GM18907 (cell line): Measurements from ENCODE around the gene DNAAF9.
"Not testable (repeated sequence)": the region's sequence is repeated elsewhere in the genome, so short reads cannot be mapped to it uniquely, and the experiment has no call there.

Source experiments
- ATAC-seq: cut with Tn5 transposase; IDR thresholded peaks from one replicate; pipeline ENCODE4 v1.9.1; 2021; ENCODE audit warnings: mild to moderate bottlenecking, moderate library complexity; ENCODE audit not compliant: unreplicated experiment

Gene DNAAF9

GRCh38 chr20:3407040-3407770 lies at the start of gene DNAAF9:
DNAAF9 (minus strand) TSS chr20:3407669; CDS start chr20:3407557, 112 bp downstream.
- ATAC-seq, result peak; percentile 42

- ATAC-seq, result no peak
These were observed 49.2 kb upstream of the DNAAF9 start for GRCh38 chr20:3456648-3457047.

- ATAC-seq, result no peak
These were observed 47.4 kb upstream of the DNAAF9 start for GRCh38 chr20:3454831-3455230.

DNA sequence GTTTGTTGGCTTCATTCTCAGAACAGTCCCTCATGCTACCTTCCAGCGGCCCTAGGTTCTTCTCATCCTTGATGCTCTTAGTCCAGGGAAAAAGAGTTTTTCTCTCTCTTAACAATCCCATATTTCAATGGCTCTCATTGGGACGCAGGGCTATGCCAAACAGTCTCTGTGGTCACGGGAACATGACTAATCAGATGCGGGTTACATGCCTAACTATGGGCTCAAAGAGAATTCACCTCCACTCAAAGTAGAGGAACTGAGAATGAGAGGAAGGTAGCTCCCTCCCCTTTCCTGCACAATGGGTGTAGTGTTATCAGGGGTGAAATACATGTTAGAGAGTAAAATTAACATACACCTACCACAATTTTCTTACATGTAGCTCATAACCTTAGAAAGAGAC lies 45.2 kb upstream of the DNAAF9 start:
- no peak for ATAC-seq

GRCh38 chr20:3452136-3452535 lies 44.7 kb upstream of the DNAAF9 start:
- no peak for ATAC-seq

DNA sequence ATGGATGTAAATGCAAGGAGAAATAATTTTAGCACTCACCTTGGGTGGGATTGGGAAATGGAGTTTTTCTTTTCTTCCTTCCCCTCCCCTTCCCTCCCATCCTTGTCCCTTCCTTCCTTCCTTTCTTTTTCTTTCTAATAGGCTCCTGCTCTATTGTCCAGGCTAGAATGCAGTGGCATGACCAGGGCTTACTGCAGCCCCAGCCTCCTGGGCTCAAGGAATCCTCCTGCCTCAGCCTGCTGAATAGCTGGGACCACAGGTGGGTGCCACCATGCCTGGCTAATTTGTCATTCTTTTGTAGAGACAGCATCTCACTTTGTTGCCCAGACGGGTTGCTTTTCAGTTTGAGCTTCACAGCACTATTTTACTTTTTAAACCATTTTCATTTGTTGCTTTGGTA lies 41.9 kb upstream of the DNAAF9 start:
- ATAC-seq, result no peak

GRCh38 chr20:3447321-3447720 lies 39.9 kb upstream of the DNAAF9 start:
- ATAC-seq, result no peak

DNA sequence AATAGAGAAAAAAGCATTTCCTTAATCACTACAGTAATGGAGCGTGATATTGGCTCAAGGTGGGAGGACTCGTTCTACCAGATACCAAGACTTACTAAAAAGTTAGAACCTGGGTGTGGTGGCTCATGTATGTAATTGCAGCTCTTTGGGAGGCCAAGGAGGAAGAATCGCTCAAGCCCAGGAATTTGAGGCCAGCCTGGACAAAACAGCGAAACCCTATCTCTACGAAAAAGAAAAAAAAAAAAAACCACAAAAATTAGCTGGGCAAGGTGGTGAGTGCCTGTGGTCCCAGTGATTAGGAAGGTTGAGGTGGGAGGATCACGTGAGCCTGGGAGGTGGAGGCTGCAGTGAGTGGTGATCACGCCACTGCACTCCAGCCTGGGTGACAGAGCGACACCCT lies 39.3 kb upstream of the DNAAF9 start:
- ATAC-seq, result no peak

GRCh38 chr20:3436864-3437574 lies 29.6 kb upstream of the DNAAF9 start:
- no peak for ATAC-seq

DNA sequence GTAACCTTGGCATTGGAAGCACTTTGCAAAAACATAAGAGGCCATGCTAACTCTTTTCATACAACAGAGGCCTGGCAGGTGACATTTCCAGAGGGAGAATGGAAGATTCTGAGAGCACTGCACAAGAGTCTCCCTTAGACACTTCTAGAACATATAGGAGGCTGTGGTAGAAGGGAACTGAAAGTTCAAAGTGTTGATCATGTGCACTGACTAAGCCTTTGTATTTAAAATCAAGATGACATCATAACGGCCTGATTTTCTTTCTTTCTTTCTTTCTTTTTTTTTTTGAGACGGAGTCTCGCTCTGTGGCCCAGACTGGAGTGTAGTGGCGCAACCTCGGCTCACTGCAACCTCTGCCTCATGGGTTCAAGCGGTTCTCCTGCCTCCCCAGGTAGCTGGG lies 26.8 kb upstream of the DNAAF9 start:
- ATAC-seq, result no peak

- no peak for ATAC-seq
These were observed 26.3 kb upstream of the DNAAF9 start for GRCh38 chr20:3433744-3434143.

DNA sequence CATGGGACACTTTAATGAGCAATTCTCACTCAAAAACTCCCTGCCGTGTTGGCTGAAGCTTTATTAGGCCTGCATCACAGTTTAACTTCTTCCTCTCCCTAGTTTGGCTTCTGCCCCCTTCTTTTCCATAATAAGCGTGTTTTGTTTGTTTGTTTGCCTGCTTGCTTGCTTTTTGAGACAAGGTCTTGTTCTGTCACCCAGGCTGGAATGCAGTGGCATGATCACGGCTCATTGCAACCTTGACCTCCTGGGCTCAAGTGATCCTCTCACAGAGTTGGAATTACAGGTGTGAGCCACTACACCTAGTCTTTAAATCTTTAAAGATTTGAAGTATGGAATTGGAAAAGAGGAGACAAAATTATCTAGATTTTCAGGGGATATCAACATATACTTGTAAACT lies 25.4 kb upstream of the DNAAF9 start:
- no peak for ATAC-seq

- no peak for ATAC-seq
These were observed 23.6 kb upstream of the DNAAF9 start for GRCh38 chr20:3431109-3431508.

DNA sequence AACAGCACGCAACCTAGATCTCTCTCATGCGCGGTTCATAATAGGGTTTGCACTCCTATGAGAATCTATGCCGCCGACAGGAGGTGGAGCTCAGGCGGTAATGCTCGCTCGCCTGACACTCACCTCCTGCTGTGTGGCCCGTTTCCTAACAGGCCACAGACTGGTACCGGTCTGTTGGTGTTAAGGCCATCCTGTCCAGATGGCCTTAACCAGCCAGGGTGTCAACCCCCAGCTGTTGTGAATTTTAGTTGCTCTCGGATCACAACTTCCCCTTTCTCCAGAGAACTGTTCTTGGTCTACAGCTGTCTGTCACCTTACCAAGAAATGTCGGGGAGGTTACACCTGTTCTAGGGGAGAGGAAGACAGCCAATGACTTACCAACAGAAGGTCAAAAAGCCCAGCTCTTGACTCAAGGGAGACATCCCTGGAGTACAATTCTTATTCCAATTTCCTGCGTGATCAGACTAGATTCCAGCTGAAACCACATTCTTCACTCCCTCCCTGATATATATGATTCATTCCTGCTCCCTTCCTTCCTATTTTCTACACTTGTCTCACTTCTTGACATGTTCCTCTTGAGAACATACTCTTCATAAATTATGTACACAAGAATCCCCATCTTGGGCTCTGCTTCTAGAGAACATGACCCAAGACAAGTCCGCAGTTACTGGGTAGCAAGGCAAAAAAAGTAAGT lies 23.1 kb upstream of the DNAAF9 start:
- ATAC-seq, result peak; percentile 87

DNA sequence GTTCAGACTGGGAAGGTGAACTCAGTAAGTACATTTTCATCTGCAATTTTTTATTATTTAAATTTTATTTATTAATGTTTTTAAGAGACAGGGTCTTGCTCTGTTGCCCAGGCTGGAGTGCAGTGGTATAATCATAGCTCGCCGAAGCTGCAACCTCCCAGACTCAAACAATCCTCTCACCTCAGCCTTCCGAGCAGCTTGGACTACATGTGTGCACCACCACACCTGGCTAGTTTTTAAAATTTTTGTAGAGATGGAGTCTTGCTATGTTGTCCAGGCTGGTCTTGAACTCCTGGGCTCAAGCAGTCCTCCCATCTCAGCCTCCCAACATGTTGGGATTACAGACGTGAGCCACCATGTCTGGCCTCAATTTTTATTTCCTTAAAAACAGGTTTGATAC lies 19.3 kb upstream of the DNAAF9 start:
- not testable (repeated sequence) for ATAC-seq

DNA sequence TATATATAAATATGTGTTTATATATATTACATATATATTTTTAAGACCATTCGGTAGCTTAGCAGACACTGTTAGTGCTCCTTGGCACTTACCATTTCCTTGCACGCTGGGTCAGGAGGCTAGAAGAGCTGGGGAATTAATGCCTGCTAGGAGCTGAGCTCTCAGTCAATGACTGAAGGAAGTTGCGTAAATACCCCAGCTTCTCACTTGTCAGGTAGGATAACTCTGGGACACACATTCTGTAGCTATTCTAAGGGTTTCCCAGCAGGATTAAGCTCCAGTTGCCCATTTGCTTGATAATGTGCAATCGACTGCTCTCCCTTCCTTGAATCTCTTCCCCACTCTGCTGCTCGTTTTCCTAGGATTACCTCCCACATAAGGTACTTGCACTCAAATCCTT lies 15.7 kb upstream of the DNAAF9 start:
- no peak for ATAC-seq

DNA sequence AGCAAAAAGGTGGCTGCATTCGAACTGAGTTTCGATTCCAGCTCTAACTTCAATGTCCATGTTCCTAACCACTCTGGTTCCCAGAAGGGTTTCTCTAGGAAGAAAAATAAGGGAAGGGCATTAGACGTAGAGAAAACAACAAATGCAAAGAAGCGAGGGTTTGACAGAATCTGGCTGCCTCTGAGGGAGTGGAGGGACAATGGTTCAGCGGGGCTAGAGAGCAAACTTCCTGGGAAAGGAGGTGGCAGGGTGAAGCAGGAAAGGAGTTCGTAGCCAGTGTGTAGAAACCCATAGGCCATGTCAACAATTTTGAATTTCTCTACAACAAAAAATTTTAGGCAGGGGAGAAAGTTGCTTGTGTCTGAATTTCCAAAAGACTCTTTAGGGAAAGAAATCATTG lies 14.5 kb upstream of the DNAAF9 start:
- ATAC-seq, result no peak

- peak; percentile 99 for ATAC-seq
These were observed 12.8 kb upstream of the DNAAF9 start for GRCh38 chr20:3420211-3420707.

DNA sequence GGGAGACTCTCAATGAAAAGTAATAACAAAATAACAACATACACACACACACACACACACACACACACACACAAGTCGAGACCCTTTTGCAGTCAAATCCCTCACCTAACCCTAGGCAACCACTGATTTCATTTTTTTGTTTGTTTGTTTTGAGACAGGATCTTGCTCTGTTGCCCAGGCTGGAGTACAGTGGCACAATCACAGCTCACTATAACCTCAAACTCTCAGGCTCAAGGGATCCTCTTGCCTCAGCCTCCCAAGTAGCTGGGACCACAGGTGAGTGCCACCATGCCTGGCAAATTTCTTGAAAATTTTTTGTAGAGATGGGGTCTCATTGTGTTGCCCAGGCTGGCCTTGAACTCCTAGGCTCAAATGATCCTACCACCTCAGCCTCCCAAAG lies 10.7 kb upstream of the DNAAF9 start:
- not testable (repeated sequence) for ATAC-seq

DNA sequence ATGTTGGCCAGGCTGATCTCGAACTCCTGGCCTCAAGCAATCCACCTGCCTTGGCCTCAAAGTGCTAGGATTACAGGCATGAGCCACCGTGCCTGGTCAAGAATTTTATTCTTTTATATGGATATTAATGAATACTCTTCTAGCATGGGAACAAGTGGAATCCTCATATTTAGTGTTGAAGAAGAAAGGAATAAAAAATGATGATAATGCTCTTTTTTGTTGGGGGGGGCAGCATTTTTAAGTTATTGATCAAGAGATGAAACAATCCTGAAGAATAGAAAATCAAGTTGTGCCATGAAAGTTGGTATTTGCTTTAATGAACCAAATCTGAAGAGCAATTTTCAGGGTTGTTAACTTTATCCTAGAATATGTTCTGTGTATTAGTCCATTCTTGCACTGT lies 6.7 kb upstream of the DNAAF9 start:
- no peak for ATAC-seq

DNA sequence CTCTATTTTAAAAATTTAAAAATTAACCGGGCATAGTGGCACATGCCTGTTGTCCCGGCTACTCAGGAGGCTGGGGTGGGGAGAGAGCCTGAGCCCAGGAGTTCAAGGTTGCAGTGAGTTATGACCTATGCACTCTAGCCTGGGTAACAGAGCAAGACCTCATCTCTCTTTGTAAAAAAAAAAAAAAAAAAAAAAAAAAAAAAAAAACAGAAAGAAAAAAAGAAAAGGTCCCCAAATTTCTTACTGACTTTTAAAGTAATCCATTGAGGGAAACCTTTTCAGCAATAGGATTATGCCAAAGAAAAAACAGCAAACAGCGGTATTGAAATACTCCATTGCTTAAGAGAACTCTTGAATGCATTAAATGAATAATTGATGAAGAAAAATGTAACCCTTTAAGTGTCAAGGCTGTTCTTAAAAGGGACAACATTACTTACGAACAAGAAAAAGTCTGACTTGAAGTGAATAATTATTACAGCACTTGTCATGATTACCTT lies 6.0 kb upstream of the DNAAF9 start:
- ATAC-seq, result no peak
